Stimulated activated CD8-positive, alpha-beta memory T cell treated with anti-CD3 and anti-CD28 coated beads, Interleukin-12 subunit alpha, Interleukin-12 subunit beta, amount 100 ng/mL, for 1 hour (primary cell): Measurements from ENCODE around the gene SNED1.

ENCODE experiments used
- DNase-seq: peaks from one replicate; pipeline ENCODE4 v3.0.0-alpha.2; 2020; ENCODE audit warnings: low read depth

SNED1 gene

DNA sequence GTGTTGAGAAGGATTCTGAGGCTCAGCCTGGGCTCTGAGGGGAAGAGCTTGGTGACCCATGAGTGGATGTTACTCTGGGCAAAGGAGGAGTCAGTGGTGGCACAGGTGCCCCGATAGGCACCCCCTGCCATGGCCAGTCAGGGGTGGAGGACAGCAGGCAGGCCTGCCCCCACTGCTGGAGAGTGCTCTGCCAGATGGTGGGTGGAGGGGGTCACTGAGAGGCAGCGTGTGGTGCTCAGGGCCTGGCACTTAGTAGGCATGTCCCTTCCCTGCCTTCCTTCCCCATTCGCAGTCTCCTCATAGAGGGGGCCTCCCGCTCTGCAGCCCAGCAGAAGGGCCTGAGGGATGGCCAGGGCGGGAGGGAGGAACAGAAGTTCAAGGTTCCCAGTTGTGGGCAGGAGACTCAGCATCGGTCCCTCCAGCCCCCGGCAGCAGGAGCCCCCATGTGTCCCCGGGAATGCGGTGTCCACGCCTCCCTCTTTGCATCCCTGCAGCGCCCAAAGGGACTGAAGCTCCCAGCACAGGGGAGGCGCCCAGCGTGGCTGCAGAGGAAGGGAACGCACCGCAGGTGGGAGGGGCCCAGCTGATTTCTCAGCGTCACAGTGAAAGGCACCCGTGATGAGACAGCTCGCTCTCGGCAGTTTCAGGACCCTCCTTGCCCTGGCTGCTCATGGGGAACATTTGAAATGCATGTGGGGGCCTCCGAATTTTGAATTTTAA is 5.7 kb upstream of the SNED1 start:
- no peak for DNase-seq

DNA sequence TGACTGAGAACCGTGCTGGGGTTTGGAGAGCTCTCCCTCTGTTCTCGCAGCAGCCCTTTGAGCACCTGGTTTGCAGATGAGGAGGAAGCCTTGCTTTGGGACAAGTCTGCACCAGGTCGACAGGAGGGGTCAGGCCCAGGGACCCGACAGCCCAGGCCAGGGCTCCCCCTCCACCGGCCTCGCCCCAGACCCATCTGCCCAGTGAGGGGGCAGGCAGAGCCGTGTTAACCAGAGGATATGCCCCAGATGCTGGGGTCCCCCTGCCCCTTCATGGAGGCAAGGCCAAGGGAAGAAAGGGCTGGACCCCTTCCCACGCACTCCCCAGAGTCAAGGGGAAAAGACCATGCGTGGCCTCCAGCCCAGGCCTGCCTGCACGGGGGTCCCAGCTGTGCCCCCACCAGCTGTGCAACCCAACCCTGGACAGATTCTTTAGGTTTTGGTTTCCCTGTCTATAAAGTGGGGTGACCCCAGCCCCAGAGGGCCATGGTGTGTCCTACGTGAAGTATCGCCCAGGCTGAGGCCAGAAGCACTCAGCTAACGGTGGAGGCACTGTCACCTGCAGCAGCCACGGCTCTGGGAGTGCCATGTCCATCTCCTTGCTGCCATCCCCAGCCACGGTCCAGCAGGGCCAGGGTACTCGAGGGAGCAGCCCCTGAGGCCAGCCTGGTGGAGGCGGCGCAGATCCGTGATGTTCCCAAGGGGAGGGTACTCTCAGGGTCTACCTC is 4.8 kb upstream of the SNED1 start:
- DNase-seq: no peak

DNA sequence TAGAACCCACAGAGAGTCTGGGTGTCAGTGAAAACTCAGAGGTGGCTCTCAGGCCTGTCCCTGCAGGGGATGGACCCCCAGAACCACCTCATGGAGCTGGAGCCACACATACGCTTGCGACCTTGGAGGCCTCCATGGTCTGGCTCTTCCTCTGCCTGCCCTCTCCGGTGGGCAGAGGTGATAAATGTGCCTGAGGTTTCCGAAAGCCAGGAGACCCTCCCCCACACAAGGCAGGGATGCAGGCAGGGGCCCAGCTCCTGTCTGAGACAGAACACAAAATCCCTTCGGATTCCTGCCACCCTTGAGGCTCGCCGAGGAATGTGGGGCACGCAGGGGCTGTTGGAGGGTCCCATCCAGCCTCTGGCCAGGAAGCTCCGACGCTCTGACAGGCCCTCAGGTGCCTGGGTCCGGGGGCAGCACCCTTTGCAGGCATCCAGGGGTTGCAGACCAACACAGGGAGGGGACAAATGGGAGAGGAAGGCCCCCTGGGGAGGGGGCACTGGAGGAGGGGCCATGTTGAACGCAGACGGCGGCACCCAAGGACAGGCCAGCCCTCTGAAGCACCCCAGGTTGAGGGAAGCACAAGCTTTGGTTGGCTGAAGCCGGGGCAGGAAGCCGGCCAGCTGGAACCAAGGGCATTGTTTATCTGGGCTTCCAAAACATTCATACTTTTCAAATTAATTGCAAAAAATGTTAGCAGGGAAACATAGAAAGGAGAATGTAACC is 4.1 kb upstream of the SNED1 start:
- no peak for DNase-seq

GRCh38 chr2:240995041-240996021 is 3.1 kb upstream of the SNED1 start:
- DNase-seq: no peak

DNA sequence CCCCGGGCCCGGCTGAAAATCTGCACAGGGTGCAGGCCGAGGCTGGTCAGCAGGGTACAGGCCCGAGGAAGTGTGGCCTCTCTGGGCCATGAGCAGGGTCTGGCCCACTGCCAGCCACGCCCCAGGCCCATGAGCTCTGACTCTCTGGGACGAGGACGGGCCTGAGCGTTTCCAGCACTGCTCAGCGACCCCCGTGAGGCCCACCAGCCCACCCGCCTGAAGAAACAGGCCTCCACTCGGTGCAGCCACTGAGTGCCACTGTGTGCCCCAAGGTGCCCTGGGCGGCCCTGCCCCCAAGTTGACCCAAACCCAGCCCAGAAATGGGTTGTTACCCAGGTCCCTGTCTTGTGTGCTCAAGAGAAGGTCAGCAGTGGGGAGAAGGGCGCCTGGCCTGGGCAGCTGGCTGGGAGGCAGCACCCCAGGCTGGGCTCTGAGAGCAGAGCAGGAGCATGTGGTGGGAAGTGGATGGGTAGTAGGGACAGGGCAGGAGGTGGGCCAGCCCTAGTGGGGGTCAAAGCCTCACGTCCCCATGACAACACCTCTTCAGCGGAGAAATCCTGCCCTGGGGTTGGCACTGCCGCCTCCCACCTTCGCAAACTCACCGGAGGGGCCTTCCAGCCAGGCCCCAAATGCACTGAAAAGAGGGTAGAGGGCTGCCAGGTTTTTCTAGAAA is 2.1 kb upstream of the SNED1 start:
- no peak for DNase-seq

GRCh38 chr2:240996834-240997140 is 1.6 kb upstream of the SNED1 start:
- DNase-seq: no peak

DNA sequence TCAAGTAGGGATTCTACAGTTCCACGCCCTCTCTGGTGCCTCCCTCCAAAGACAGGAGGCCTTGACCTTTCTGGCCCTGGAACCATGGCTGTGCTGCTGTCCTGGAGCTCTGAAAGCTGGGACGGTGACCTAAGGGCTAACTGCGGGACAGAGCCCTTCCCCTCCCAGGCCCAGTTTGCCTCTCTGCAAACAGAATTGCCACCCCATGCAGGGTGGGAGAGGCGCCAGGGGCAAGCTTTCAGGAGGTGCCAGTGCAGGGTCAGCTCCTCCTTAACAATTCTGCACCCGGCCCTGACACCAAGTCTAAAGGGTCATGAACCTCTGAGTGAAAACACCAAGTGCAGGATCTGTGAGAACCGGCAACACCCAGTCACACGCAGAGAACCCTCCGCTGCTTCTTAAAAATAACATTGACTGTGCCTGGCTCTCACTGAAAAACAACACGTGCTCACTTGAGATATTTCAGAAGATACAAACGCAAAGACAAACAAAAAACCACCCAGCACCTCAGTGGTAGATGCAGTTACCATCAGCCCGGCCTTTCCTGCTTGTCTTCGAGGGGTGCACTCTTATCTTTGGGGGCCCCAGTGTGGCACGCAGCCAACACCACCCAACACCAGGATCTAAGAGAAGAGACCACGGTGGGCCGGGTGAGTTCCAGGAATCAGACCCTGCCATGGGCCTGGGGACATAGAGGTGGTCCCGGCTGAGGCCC is 1.1 kb upstream of the SNED1 start:
- no peak for DNase-seq

DNA sequence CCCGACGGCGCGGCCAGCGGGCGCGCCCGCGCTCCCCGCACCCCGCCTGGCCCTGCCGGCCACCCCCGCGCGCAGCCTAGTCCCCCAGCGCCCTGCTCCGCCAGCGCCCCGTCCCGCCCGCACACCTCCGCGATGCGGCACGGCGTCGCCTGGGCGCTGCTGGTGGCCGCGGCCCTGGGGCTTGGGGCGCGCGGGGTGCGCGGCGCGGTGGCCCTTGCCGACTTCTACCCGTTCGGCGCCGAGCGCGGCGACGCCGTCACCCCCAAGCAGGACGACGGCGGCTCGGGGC is 232 bp downstream of the SNED1 start:
- DNase-seq: no peak

DNA sequence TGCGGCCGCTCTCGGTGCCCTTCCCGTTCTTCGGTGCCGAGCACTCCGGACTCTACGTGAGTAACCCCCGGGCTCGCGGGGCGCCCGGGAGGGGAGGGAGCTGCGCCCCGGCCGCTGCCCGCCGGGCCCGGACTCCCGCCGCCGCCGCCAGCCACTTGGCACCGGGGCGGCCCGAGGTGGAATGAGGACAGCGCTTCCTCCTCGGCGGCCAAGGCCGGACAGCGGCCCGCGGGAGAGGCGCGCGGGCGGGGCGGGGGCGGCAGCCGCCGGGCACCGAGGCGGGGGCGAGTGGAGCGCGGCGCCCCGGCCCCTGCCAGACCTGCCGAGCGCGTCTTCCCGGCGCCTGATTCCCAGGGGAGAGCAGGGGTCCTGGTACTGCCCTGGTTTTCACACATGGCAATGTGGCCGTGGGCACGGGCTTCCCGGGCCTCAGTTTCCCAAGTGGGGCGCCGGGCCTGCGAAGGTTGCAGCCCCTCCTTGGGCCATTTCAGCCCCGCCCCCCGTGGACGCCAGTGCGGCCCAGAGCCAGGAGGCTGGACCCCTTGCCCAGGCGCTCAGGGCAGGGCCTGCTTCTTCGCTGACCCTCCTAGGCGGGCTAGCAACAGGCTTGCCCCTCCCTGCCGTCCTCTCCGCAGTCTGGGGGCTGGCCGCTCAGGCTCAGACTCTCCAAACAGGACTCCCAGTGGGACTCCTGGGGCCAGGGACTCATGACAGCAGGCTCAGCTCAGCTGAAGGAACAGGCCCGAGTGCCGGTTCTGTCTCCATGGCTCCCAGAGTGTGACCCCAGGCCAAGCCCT is 775 bp downstream of the SNED1 start:
- no peak for DNase-seq

GRCh38 chr2:240999873-241000541 is 1.6 kb downstream of the SNED1 start:
- no peak for DNase-seq

- DNase-seq: no peak
Observed at GRCh38 chr2:241000831-241001321, 2.5 kb downstream of the SNED1 start.

DNA sequence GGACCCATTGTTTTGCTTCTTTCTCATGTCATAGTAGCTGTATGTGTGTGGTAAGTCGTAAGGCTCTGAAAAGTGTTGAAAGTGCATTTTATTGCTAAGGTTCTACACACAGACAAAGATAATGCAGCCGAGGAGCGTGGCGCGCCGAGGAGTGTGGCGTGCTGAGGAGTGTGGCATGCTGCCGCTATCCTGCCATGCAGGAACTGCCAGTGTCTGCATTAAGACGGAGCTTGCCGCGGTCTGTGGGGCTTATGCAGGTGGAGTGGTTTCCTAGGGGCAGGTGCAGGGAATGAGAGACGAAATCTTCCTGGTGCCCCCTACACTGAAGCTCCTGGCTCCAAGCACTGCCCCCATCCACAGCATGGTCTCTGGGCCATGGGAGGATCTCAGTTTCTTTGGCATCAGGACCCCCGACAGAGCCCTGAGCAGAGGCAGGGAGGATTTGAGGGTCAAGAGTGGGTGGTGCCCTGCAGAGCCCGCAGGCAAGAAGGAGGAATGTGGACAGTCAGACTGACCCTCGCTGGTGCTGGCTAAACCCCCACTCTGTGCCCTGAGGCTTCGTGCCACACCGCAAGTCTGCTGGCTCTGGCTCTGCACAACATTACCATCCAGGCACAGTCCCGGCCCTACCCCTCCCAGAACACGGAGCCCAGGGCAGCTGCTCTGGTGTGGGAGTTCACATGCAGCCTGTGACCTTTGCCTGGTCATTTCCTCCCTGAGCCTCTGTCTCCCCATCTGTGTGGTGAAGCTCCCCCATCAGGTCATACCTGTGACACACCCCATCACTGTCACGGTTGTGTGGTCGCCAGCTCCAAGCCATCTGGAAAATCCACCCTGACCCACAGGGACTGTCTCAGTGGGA is 3.2 kb downstream of the SNED1 start:
- no peak for DNase-seq

- no peak for DNase-seq
Observed at GRCh38 chr2:241002275-241003046, 4.0 kb downstream of the SNED1 start.

- no peak for DNase-seq
Observed at GRCh38 chr2:241003047-241003360, 4.6 kb downstream of the SNED1 start.

DNA sequence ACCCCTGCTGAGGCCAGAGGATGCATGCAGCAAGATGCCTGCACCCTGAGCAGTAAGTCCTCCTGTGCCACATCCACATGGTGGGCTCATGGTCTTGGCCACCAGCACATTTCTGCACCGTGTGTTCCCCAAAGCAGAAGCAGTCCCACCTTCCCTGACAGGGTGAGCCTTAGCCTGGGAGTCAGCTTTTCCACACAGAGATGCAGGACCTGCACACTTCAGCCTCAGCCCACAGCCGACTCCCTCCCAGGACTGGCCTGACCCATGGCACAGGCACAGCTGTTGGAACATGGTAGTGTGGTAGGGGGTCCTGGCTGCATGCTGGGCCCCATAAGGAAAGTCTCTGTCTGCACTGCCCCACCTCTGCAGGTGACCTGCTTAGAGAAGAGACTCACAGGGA is 5.0 kb downstream of the SNED1 start:
- DNase-seq: no peak

DNA sequence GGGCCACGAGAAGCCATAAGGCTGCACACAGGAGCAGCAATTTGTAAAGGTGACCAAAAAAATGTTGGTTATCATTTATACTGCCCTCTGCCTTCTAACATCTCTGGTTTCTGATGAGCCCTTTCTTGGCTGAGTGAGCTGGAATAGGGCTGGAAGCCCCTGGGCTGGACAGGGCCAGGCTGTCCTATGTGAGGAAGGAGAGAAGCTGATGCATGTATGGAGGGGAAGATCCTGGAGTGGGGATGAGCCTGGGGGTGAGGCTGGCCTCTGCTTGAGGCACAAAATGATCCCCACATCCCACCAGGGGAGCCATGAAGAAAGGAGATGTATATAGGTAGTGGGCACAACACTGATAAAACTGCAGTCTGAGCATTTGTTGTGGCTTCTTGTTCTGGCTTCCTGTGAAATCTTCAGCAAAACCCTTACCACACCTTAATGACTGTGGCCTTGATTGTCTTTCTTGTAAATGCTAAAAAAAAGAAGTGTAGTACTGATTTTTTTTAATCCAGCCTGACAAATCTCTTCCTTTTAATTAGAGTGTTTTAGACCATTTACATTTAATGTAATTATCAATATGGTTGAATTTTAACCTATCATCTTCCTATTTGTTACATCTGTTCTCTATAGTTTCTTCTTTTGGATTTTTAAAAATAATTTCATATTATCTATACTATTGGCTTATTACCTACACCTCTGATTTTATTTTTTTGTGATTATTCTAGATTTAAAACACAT is 5.6 kb downstream of the SNED1 start:
- DNase-seq: no peak

GRCh38 chr2:241005569-241005968 is 7.2 kb downstream of the SNED1 start:
- no peak for DNase-seq
